ENCODE measurements around the gene MGAT5.

DNA sequence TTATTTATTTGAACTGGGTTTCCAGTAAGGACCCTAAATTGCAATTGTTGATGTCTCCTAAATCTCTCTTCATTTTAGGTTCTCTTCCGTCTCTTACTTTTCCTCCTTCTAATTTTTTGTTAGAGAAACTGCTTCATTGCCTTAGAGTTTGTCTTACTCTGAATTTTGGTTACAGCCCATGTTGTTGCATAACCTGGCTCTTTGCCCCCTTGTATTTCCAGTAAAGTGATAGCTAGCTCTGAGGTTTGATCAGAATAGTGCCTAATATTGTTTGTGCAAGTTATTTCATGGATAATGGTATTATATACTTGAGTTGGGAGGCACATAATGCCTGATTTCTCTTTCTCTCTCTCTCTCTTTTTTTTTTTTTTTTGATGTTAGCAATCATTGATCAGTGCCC lies 71.8 kb downstream of the MGAT5 start:
- TF ChIP-seq, protein P1, sequence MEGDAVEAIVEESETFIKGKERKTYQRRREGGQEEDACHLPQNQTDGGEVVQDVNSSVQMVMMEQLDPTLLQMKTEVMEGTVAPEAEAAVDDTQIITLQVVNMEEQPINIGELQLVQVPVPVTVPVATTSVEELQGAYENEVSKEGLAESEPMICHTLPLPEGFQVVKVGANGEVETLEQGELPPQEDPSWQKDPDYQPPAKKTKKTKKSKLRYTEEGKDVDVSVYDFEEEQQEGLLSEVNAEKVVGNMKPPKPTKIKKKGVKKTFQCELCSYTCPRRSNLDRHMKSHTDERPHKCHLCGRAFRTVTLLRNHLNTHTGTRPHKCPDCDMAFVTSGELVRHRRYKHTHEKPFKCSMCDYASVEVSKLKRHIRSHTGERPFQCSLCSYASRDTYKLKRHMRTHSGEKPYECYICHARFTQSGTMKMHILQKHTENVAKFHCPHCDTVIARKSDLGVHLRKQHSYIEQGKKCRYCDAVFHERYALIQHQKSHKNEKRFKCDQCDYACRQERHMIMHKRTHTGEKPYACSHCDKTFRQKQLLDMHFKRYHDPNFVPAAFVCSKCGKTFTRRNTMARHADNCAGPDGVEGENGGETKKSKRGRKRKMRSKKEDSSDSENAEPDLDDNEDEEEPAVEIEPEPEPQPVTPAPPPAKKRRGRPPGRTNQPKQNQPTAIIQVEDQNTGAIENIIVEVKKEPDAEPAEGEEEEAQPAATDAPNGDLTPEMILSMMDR (IDR thresholded peaks at IDR 0.05), result no peak
- no peak for TF ChIP-seq POLR2A (IDR thresholded peaks at IDR 0.05)
